GM21529 (cell line): ENCODE results near the gene DPP7.
A peak's percentile ranks its signal among the peaks of the same experiment; 100 is the strongest.
"Not testable (repeated sequence)": the region's sequence is repeated elsewhere in the genome, so short reads cannot be mapped to it uniquely, and the experiment has no call there.

Experiments
- ATAC-seq: cut with Tn5 transposase; IDR thresholded peaks from one replicate; pipeline ENCODE4 v1.9.1; 2021; ENCODE audit not compliant: unreplicated experiment

DPP7 gene

GRCh38 chr9:137130176-137130755 is 15.7 kb upstream of the DPP7 start:
- peak; percentile 15 for ATAC-seq

- peak; percentile 79 for ATAC-seq
Measured at GRCh38 chr9:137129456-137130175, 15.1 kb upstream of the DPP7 start.

- ATAC-seq, result peak; percentile 14
Measured at GRCh38 chr9:137128862-137129455, 14.4 kb upstream of the DPP7 start.

- no peak for ATAC-seq
Measured at GRCh38 chr9:137128158-137128861, 13.8 kb upstream of the DPP7 start.

GRCh38 chr9:137127301-137128157 is 13.0 kb upstream of the DPP7 start:
- ATAC-seq, result no peak

- ATAC-seq, result no peak
Measured at GRCh38 chr9:137126786-137127185, 12.3 kb upstream of the DPP7 start.

- ATAC-seq, result not testable (repeated sequence)
Measured at GRCh38 chr9:137123952-137124462, 9.5 kb upstream of the DPP7 start.

- ATAC-seq, result peak; percentile 45
Measured at GRCh38 chr9:137123468-137123837, 8.9 kb upstream of the DPP7 start.

- not testable (repeated sequence) for ATAC-seq
Measured at GRCh38 chr9:137122796-137123467, 8.4 kb upstream of the DPP7 start.

- ATAC-seq, result not testable (repeated sequence)
Measured at GRCh38 chr9:137121927-137122795, 7.6 kb upstream of the DPP7 start.

GRCh38 chr9:137118092-137118603 is 3.6 kb upstream of the DPP7 start:
- not testable (repeated sequence) for ATAC-seq

- ATAC-seq, result no peak
Measured at GRCh38 chr9:137117269-137117731, 2.8 kb upstream of the DPP7 start.

- no peak for ATAC-seq
Measured at GRCh38 chr9:137116728-137117127, 2.2 kb upstream of the DPP7 start.

GRCh38 chr9:137116027-137116507 is 1.5 kb upstream of the DPP7 start:
- ATAC-seq, result no peak

- ATAC-seq, result no peak
Measured at GRCh38 chr9:137115394-137116026, 977 bp upstream of the DPP7 start.

- peak; percentile 11 for ATAC-seq
Measured at GRCh38 chr9:137114220-137114612, 317 bp downstream of the DPP7 start.

GRCh38 chr9:137113385-137114159 is 961 bp downstream of the DPP7 start:
- no peak for ATAC-seq
